ENCODE measurements around the gene TAAR6.

TAAR6 gene

GRCh38 chr6:132607544-132608233 is 37.6 kb downstream of the TAAR6 start:
- TF ChIP-seq CTCF (IDR thresholded peaks at IDR 0.05; ENCODE audit: borderline replicate concordance, insufficient read depth, low read depth, low read length) = no peak

GRCh38 chr6:132611616-132612015 is 41.5 kb downstream of the TAAR6 start:
- no peak for TF ChIP-seq CTCF (IDR thresholded peaks at IDR 0.05; ENCODE audit: borderline replicate concordance, insufficient read depth, low read depth, low read length)
- no peak overlapping the region for H3K4me3 ChIP-seq (ENCODE audit: low read depth, low read length)

More at GRCh38 chr6:132607544-132608233, 37.6 kb downstream of the TAAR6 start:
- H3K4me3 ChIP-seq (ENCODE audit: low read depth, low read length) = no peak overlapping the region

GRCh38 chr6:132612449-132613108 is 42.5 kb downstream of the TAAR6 start:
- H3K4me3 ChIP-seq (ENCODE audit: low read depth, low read length) = no peak overlapping the region
- TF ChIP-seq CTCF (IDR thresholded peaks at IDR 0.05; ENCODE audit: borderline replicate concordance, insufficient read depth, low read depth, low read length) = no peak

GRCh38 chr6:132614554-132614953 is 44.4 kb downstream of the TAAR6 start:
- no peak for TF ChIP-seq CTCF (IDR thresholded peaks at IDR 0.05; ENCODE audit: borderline replicate concordance, insufficient read depth, low read depth, low read length)
- no peak overlapping the region for H3K4me3 ChIP-seq (ENCODE audit: low read depth, low read length)

GRCh38 chr6:132616677-132617076 is 46.6 kb downstream of the TAAR6 start:
- TF ChIP-seq CTCF (IDR thresholded peaks at IDR 0.05; ENCODE audit: borderline replicate concordance, insufficient read depth, low read depth, low read length) = no peak
- H3K4me3 ChIP-seq (ENCODE audit: low read depth, low read length) = no peak overlapping the region

Measured in GM12875 (cell line).